Measurements from ENCODE around the gene GNAQ.

DNA sequence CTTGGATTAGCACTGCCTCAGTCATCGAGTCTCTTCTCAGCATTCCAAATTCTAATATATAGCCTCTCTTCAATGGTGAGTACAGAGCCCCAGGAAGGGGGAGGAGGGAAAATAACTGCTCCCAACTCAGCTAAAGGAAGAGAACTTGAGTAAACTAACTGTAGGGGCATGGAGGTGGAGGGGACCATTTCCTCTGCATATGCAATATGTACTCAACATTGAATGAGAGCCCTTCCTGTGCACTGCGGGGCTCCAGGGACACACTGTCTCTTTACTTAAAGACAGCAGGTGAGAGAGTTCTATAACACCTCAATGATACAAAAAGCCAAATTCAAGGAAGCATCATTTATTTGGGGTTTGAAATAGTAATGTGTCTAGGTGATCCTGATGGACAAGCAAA is 75.1 kb downstream of the GNAQ start:
- TF ChIP-seq CTCF (IDR thresholded peaks at IDR 0.05) (no peak), POLR2A (IDR thresholded peaks at IDR 0.05) (no peak)

All from lower leg skin (tissue), 3 donors.